H1 (cell line): ENCODE data around the gene HTR1D. TPM values are rescaled to one million over a fixed set of nuclear protein-coding genes. Genes with fewer than 3 reads are reported as not detected.

Experiments used
- CTCF ChIA-PET: fragments of 300-600 bp; sonication (Branson Sonifier 250); formaldehyde crosslinking; loops from one replicate; lab custom pipeline; 2021; ENCODE audit not compliant: partially characterized antibody; lab: Charles Lee
- POLR2A ChIA-PET: fragments of 300-600 bp; sonication (Branson Sonifier 250); formaldehyde crosslinking; loops from one replicate; lab custom pipeline; 2021; ENCODE audit warnings: inconsistent platforms; ENCODE audit not compliant: partially characterized antibody; lab: Charles Lee
- DNase-seq, 2 experiments: peaks; one replicate each; pipeline versions ENCODE4 v3.0.0 to v3.0.0-alpha.2; 2010 to 2022; ENCODE audit warnings: low spot score in 2 of 2, low read depth in 1 of 2, mixed read lengths in 1 of 2
- FAIRE-seq: peaks from 2 replicates; lab custom pipeline; 2011; peaks lifted over from hg19 to GRCh38; lab: Jason Lieb, UNC
- H2AFZ ChIP-seq: 2 replicates; pipeline ENCODE4 v1.8.1; 2012; ENCODE audit warnings: low read length, inconsistent platforms
- H2AK5ac ChIP-seq: 2 replicates; pipeline ENCODE4 v1.6.1; 2013; ENCODE audit warnings: low read depth, low read length
- H2BK120ac ChIP-seq: replicated peaks from 2 replicates; pipeline ENCODE3; 2013; ENCODE audit warnings: low read depth, low read length, inconsistent platforms
- H2BK12ac ChIP-seq: 2 replicates; pipeline ENCODE4 v1.6.1; 2013; ENCODE audit warnings: low read depth, low read length
- H2BK15ac ChIP-seq: 2 replicates; pipeline ENCODE4 v1.6.1; 2013; ENCODE audit warnings: low read length
- H2BK20ac ChIP-seq: 2 replicates; pipeline ENCODE4 v1.6.1; 2013; ENCODE audit warnings: low read length
- H2BK5ac ChIP-seq: 2 replicates; pipeline ENCODE4 v1.6.1; 2013; ENCODE audit warnings: low read depth, low read length
- H3K14ac ChIP-seq: 2 replicates; pipeline ENCODE4 v1.6.1; 2013; ENCODE audit warnings: inconsistent platforms; ENCODE audit not compliant: insufficient read length
- H3K18ac ChIP-seq: 2 replicates; pipeline ENCODE4 v1.6.1; 2013; ENCODE audit warnings: low read length; ENCODE audit errors: extremely low read depth
- H3K23ac ChIP-seq: 2 replicates; pipeline ENCODE4 v1.6.1; 2013; ENCODE audit warnings: inconsistent platforms; ENCODE audit not compliant: insufficient read length
- H3K23me2 ChIP-seq: 2 replicates; pipeline ENCODE4 v1.6.1; 2013; ENCODE audit warnings: low read depth, low read length
- H3K27ac ChIP-seq: 2 replicates; pipeline ENCODE4 v1.6.1; 2011; ENCODE audit warnings: low read depth, low read length, inconsistent platforms
- H3K27me3 ChIP-seq, 4 experiments: replicated peaks in 1 of 4; 1 replicate in 1 of 4; 2 replicates in 3 of 4; pipeline versions ENCODE4 v1.6.1 to v1.8.1; 2011 to 2013; ENCODE audit warnings: low read length in 3 of 4, mild to moderate bottlenecking in 3 of 4, inconsistent platforms in 2 of 4, mixed read lengths in 2 of 4, moderate library complexity in 1 of 4; ENCODE audit not compliant: control insufficient read depth in 3 of 4, insufficient read depth in 3 of 4; ENCODE audit errors: extremely low read depth in 1 of 4
- H3K36me3 ChIP-seq, 4 experiments: 2 replicates each; pipeline versions ENCODE4 v1.6.1 to v1.8.1; 2011 to 2013; ENCODE audit warnings: mild to moderate bottlenecking in 4 of 4, low read length in 3 of 4, moderate library complexity in 2 of 4, control low read depth in 1 of 4, inconsistent platforms in 1 of 4; ENCODE audit not compliant: insufficient read depth in 4 of 4, control insufficient read depth in 2 of 4
- H3K4ac ChIP-seq: replicated peaks from 2 replicates; pipeline ENCODE3; 2013; ENCODE audit warnings: low read length, low read depth, mixed read lengths, inconsistent platforms; ENCODE audit not compliant: insufficient read length
- H3K4me1 ChIP-seq, 4 experiments: replicated peaks in 1 of 4; 1 replicate in 1 of 4; 2 replicates in 3 of 4; pipeline versions ENCODE4 v1.6.1 to v1.8.1; 2011 to 2013; ENCODE audit warnings: low read length in 3 of 4, inconsistent platforms in 2 of 4, mixed read lengths in 1 of 4; ENCODE audit not compliant: insufficient read depth in 4 of 4, control insufficient read depth in 3 of 4
- H3K4me2 ChIP-seq, 2 experiments: 2 replicates each; pipeline versions ENCODE4 v1.6.1 to v1.8.1; 2011 to 2013; ENCODE audit warnings: low read depth in 2 of 2, low read length in 2 of 2, control low read depth in 1 of 2, inconsistent platforms in 1 of 2, mild to moderate bottlenecking in 1 of 2; ENCODE audit not compliant: insufficient read depth in 1 of 2
- H3K4me3 ChIP-seq, 4 experiments: fragments of 200-600, 300-600 bp in 1 of 4; sonication (generic), shearing (Covaris generic), sonication (Bioruptor Twin) in 1 of 4; 2 replicates each; pipeline versions ENCODE4 v1.5.1 to v1.8.1; 2011 to 2016; ENCODE audit warnings: low read length in 4 of 4, low read depth in 3 of 4, control low read depth in 2 of 4, inconsistent platforms in 2 of 4, mild to moderate bottlenecking in 2 of 4, mixed read lengths in 1 of 4, moderate library complexity in 1 of 4; ENCODE audit not compliant: insufficient read depth in 2 of 4; ENCODE audit errors: extremely low read depth in 1 of 4
- H3K56ac ChIP-seq: replicated peaks from 2 replicates; pipeline ENCODE3; 2013; ENCODE audit warnings: low read depth, mild to moderate bottlenecking, mixed read lengths, low read length, inconsistent platforms; ENCODE audit not compliant: insufficient read length
- H3K79me1 ChIP-seq: 2 replicates; pipeline ENCODE4 v1.6.1; 2013; ENCODE audit warnings: low read depth, low read length, control low read depth
- H3K79me2 ChIP-seq, 2 experiments: 2 replicates each; pipeline versions ENCODE4 v1.6.1 to v1.8.1; 2012 to 2013; ENCODE audit warnings: low read length in 2 of 2, mild to moderate bottlenecking in 2 of 2, inconsistent platforms in 1 of 2; ENCODE audit not compliant: insufficient read depth in 2 of 2, control insufficient read depth in 1 of 2
- H3K9ac ChIP-seq, 4 experiments: replicated peaks in 1 of 4; 1 replicate in 1 of 4; 2 replicates in 3 of 4; pipeline versions ENCODE4 v1.6.1 to v1.8.1; 2011 to 2013; ENCODE audit warnings: low read depth in 3 of 4, low read length in 3 of 4, control low read depth in 2 of 4, mild to moderate bottlenecking in 2 of 4, moderate library complexity in 2 of 4, inconsistent platforms in 1 of 4; ENCODE audit errors: extremely low read depth in 1 of 4
- H3K9me3 ChIP-seq, 2 experiments: 2 replicates each; pipeline versions ENCODE4 v1.6.1 to v1.8.1; 2012 to 2013; ENCODE audit warnings: mild to moderate bottlenecking in 2 of 2, moderate library complexity in 2 of 2, control low read depth in 1 of 2, inconsistent platforms in 1 of 2, low read depth in 1 of 2, low read length in 1 of 2, mixed read lengths in 1 of 2; ENCODE audit not compliant: insufficient read depth in 2 of 2
- H4K20me1 ChIP-seq, 2 experiments: replicated peaks in 1 of 2; 2 replicates each; pipeline versions ENCODE3 to v1.8.1; 2011 to 2013; ENCODE audit warnings: inconsistent platforms in 2 of 2, low read length in 2 of 2, mild to moderate bottlenecking in 1 of 2; ENCODE audit not compliant: insufficient read depth in 2 of 2, control insufficient read depth in 1 of 2
- H4K5ac ChIP-seq: 2 replicates; pipeline ENCODE4 v1.6.1; 2013; ENCODE audit warnings: low read length, low read depth, mixed read lengths, inconsistent platforms; ENCODE audit not compliant: insufficient read length
- H4K8ac ChIP-seq: 2 replicates; pipeline ENCODE4 v1.8.0; 2013; ENCODE audit warnings: mild to moderate bottlenecking, moderate library complexity, low read length, inconsistent platforms; ENCODE audit not compliant: insufficient read depth; ENCODE audit errors: extremely low read depth
- H4K91ac ChIP-seq: replicated peaks from 2 replicates; pipeline ENCODE3; 2013; ENCODE audit warnings: low read length, mixed read lengths, inconsistent platforms; ENCODE audit not compliant: insufficient read length
- BCL11A ChIP-seq, 2 experiments: IDR thresholded peaks; one replicate each; pipeline ENCODE4 v1.6.1; 2011; ENCODE audit warnings: low read depth in 2 of 2, low read length in 2 of 2, mild to moderate bottlenecking in 2 of 2
- CHD1 ChIP-seq: IDR thresholded peaks from 2 replicates; pipeline ENCODE4 v1.6.1; 2012; ENCODE audit warnings: low read depth, low read length, improper control_type of control experiment
- CREB1 ChIP-seq: IDR thresholded peaks from 2 replicates; pipeline ENCODE4 v1.6.1; 2012; ENCODE audit warnings: inconsistent platforms
- GABPA ChIP-seq: IDR thresholded peaks from 2 replicates; pipeline ENCODE4 v1.6.1; 2011; ENCODE audit warnings: mild to moderate bottlenecking, low read length, moderate library complexity, borderline replicate concordance; ENCODE audit not compliant: insufficient read depth
- GTF2F1 ChIP-seq: IDR thresholded peaks from 2 replicates; pipeline ENCODE4 v1.6.1; 2012; ENCODE audit warnings: low read depth, low read length, improper control_type of control experiment, borderline replicate concordance
- HDAC6 ChIP-seq: IDR thresholded peaks from one replicate; pipeline ENCODE4 v1.7.1; 2012; ENCODE audit warnings: low read depth, mild to moderate bottlenecking, inconsistent platforms, low read length, moderate library complexity
- KDM4A ChIP-seq: IDR thresholded peaks from one replicate; pipeline ENCODE4 v1.7.1; 2012; ENCODE audit warnings: low read depth, mild to moderate bottlenecking, moderate library complexity, low read length, inconsistent platforms; ENCODE audit not compliant: severe bottlenecking
- NRF1 ChIP-seq: IDR thresholded peaks from 2 replicates; pipeline ENCODE4 v1.6.1; 2011; ENCODE audit warnings: mild to moderate bottlenecking, low read depth, low read length, improper control_type of control experiment
- RXRA ChIP-seq: IDR thresholded peaks from 2 replicates; pipeline ENCODE4 v1.6.1; 2011; ENCODE audit warnings: low read depth, mild to moderate bottlenecking, low read length, moderate library complexity; ENCODE audit not compliant: insufficient read depth
- SAP30 ChIP-seq: fragments of 300-600 bp; sonication (generic); IDR thresholded peaks from 2 replicates; pipeline ENCODE4 v1.7.1; 2012; ENCODE audit warnings: low read length, moderate library complexity, mild to moderate bottlenecking, inconsistent platforms; ENCODE audit not compliant: insufficient read depth, insufficient replicate concordance
- SP2 ChIP-seq: IDR thresholded peaks from 2 replicates; pipeline ENCODE4 v1.6.1; 2012; ENCODE audit warnings: mild to moderate bottlenecking, low read length, inconsistent platforms
- WGBS, 2 experiments: shearing (Covaris generic) in 1 of 2; methylation state at CpG; one replicate each; pipeline versions ENCODE4 v1.1.6 to v1.1.7; 2013 to 2015; ENCODE audit warnings: low lambda C conversion rate in 2 of 2, mixed read lengths in 2 of 2, inconsistent platforms in 1 of 2, low coverage in 1 of 2, missing lambda C conversion rate in 1 of 2; ENCODE audit not compliant: insufficient replicate concordance in 2 of 2, insufficient coverage in 1 of 2, insufficient read length in 1 of 2; ENCODE audit errors: extremely low coverage in 1 of 2, missing lambda C conversion rate in 1 of 2; 5-methylcytosine and 5-hydroxymethylcytosine counted together
- polyA plus RNA-seq, 7 experiments: library from polyadenylated mRNA; depleted of rRNA in 3 of 7; stranded (reverse) in 5 of 7; unstranded in 2 of 7; fragments of >200 nt in 5 of 7; fragments of 200-250 nt in 2 of 7; gene quantifications; 1 replicate in 5 of 7; 2 replicates in 1 of 7; 4 replicates in 1 of 7; pipeline versions ENCODE4 v1.2.1 to v1.2.3, GENCODE V29; 2011 to 2013; ENCODE audit warnings: missing spikeins in 2 of 7, mixed read lengths in 2 of 7
- total RNA-seq: library from RNA; stranded (reverse); fragmentation: NEBNext Ultra II Directional; extraction: Animal tissue kit (Norgen Biotek cat#: 25700); gene quantifications from 2 replicates; pipeline ENCODE4 v1.2.1, GENCODE V29; 2021
- TF ChIP-seq, protein P1 (sequence below), 3 experiments: IDR thresholded peaks; 1 replicate in 2 of 3; 2 replicates in 1 of 3; pipeline versions ENCODE4 v1.5.1 to v1.6.1; 2011; ENCODE audit warnings: low read length in 3 of 3, mild to moderate bottlenecking in 3 of 3, inconsistent platforms in 2 of 3, low read depth in 1 of 3, moderate library complexity in 1 of 3; ENCODE audit not compliant: insufficient read depth in 1 of 3; ENCODE audit errors: control extremely low read depth in 1 of 3

The HTR1D gene
- total and polyA plus RNA-seq, 2 of the 8 experiments (the other 6 are each of a cell fraction or from before 2014, with no cell fraction given): 8.8 to 11.5 TPM

DNA sequence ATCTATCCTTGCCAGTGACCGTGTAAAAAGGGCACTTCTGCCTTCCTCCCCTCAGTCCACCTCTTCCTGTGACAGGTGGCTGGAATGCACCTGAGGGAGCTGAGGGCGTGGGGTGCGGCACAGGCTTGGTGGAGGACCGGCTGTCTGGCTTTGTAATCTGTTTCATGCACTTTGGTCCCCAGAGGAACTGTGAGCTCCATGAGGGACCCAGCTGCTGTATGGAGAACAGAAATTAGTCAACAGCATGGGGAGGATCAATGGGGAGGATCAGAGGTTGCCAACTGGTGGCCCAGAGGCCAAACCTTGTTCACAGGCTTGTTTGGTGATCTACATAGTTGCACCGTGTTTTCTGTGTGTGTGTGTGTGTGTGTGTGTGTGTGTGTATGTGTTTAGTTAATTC is 29.7 kb downstream of the HTR1D start:
- no peak for FAIRE-seq
- H3K4me1 ChIP-seq: no peaks in the 10 kb centered on the region
- TF ChIP-seq SAP30 (no peak), BCL11A (IDR thresholded peaks at IDR 0.05; ENCODE audit: low read depth in 2 of 2, low read length in 2 of 2) (no peak), NRF1 (no peak), KDM4A (no peak), GTF2F1 (no peak), CHD1 (no peak), RXRA (no peak), GABPA (no peak), CREB1 (no peak), HDAC6 (no peak), SP2 (no peak)
- TF ChIP-seq, protein P1, sequence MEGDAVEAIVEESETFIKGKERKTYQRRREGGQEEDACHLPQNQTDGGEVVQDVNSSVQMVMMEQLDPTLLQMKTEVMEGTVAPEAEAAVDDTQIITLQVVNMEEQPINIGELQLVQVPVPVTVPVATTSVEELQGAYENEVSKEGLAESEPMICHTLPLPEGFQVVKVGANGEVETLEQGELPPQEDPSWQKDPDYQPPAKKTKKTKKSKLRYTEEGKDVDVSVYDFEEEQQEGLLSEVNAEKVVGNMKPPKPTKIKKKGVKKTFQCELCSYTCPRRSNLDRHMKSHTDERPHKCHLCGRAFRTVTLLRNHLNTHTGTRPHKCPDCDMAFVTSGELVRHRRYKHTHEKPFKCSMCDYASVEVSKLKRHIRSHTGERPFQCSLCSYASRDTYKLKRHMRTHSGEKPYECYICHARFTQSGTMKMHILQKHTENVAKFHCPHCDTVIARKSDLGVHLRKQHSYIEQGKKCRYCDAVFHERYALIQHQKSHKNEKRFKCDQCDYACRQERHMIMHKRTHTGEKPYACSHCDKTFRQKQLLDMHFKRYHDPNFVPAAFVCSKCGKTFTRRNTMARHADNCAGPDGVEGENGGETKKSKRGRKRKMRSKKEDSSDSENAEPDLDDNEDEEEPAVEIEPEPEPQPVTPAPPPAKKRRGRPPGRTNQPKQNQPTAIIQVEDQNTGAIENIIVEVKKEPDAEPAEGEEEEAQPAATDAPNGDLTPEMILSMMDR (IDR thresholded peaks at IDR 0.05; ENCODE audit: control extremely low read depth in 1 of 3, insufficient read depth in 1 of 3, low read depth in 1 of 3, low read length in 3 of 3): no peak

More for the DNA sequence above, 29.7 kb downstream of the HTR1D start:
- Histone ChIP-seq H3K4me2 (no peak overlapping the region), H4K8ac (no peak overlapping the region), H3K79me1 (no peaks in the 10 kb centered on the region), H2BK20ac (no peak overlapping the region; the same call in 1 of the 2 replicates), H2BK5ac (no peak overlapping the region), H3K4ac (no peak overlapping the region), H4K91ac (no peak overlapping the region), H3K14ac (no peak overlapping the region), H3K23me2 (no peaks in the 10 kb centered on the region), H3K27ac (no peak overlapping the region), H3K4me3 (no peak overlapping the region), H2BK15ac (no peak overlapping the region), H4K5ac (no peak overlapping the region), H3K23ac (no peak overlapping the region), H3K27me3 (no peaks in the 10 kb centered on the region; a peak in 1 of 7 replicates), H2BK120ac (no peak overlapping the region), H3K79me2 (no peaks in the 10 kb centered on the region), H2AK5ac (no peak overlapping the region), H4K20me1 (no peaks in the 10 kb centered on the region), H2AFZ (no peak overlapping the region), H3K9ac (no peak overlapping the region), H3K9me3 (no peaks in the 10 kb centered on the region), H3K56ac (no peak overlapping the region), H3K18ac (no peak overlapping the region), H3K36me3 (peaks cover 0 to 5% (median 0%) of the 10 kb centered on the region in 4 experiments; a peak in 1 of 8 replicates), H2BK12ac (no peak overlapping the region)
- POLR2A ChIA-PET: interaction anchor here (0.6 to 1.0 kb wide), 4 partner anchors 17 to 547 kb away, joined by 3 read pairs; no protein-coding TSS in a partner anchor
- CTCF ChIA-PET: interaction anchor here (0.7 to 27.4 kb wide), 6 partner anchors 9 to 211 kb away, joined by 3 to 705 read pairs (median 4); no protein-coding TSS in a partner anchor
- WGBS, 2 experiments: 79% methylated on average over 5 of the region's 5 CpGs; no CpG with 5 or more reads in 1 of the 2 experiments
- no peak for DNase-seq
